Endothelial cell of umbilical vein (primary cell): ENCODE results near the gene FAM124B. TPM values are rescaled to one million over a fixed set of nuclear protein-coding genes. Genes with fewer than 3 reads are reported as not detected.
A peak's percentile ranks its signal among the peaks of the same experiment; 100 is the strongest.

ENCODE experiments used
- BruUV-seq: library from RNA; stranded (reverse); fragments of 400-500 nt; replicated peaks from 2 replicates; lab custom pipeline; 2021; lab: Mats Ljungman, UMichigan
- CTCF ChIA-PET: fragments of 300-600, 350-600 bp; sonication (Branson Sonifier 250); formaldehyde crosslinking; loops from one replicate; lab custom pipeline; 2021; ENCODE audit warnings: antibody characterized with exemption, inconsistent platforms; lab: Charles Lee
- POLR2A ChIA-PET: fragments of 300-600, 350-600 bp; sonication (Branson Sonifier 250); formaldehyde crosslinking; loops from one replicate; lab custom pipeline; 2021; ENCODE audit warnings: antibody characterized with exemption, inconsistent platforms; lab: Charles Lee
- DNase-seq: peaks from one replicate; pipeline ENCODE4 v3.0.0-alpha.2; 2011; ENCODE audit warnings: low read depth, low spot score
- FAIRE-seq: peaks from 2 replicates; lab custom pipeline; 2011; peaks lifted over from hg19 to GRCh38; lab: Jason Lieb, UNC
- H2AFZ ChIP-seq: 2 replicates; pipeline ENCODE4 v1.6.0; 2012; ENCODE audit warnings: low read depth, low read length, control low read depth, inconsistent platforms
- H3K27ac ChIP-seq: 2 replicates; pipeline ENCODE4 v1.5.1; 2011; ENCODE audit warnings: low read depth, mild to moderate bottlenecking, control low read depth, low read length, moderate library complexity; ENCODE audit not compliant: insufficient read depth
- H3K27me3 ChIP-seq, 2 experiments: 2 replicates each; pipeline versions ENCODE4 v1.6.0 to v1.6.1; 2011; ENCODE audit warnings: low read length in 2 of 2, mixed read lengths in 1 of 2; ENCODE audit not compliant: control insufficient read depth in 2 of 2, insufficient read depth in 2 of 2
- H3K36me3 ChIP-seq, 2 experiments: 2 replicates in 1 of 2; 3 replicates in 1 of 2; pipeline ENCODE4 v1.5.1; 2011; ENCODE audit warnings: low read length in 2 of 2, mild to moderate bottlenecking in 1 of 2, moderate library complexity in 1 of 2; ENCODE audit not compliant: control insufficient read depth in 2 of 2, insufficient read depth in 2 of 2; ENCODE audit errors: extremely low read depth in 1 of 2
- H3K4me1 ChIP-seq: 3 replicates; pipeline ENCODE4 v1.5.1; 2011; ENCODE audit warnings: mild to moderate bottlenecking, low read length; ENCODE audit not compliant: control insufficient read depth, insufficient read depth; ENCODE audit errors: extremely low read depth
- H3K4me2 ChIP-seq: 2 replicates; pipeline ENCODE4 v1.6.1; 2011; ENCODE audit warnings: low read length, control low read depth, mixed read lengths; ENCODE audit not compliant: insufficient read depth
- H3K4me3 ChIP-seq, 3 experiments: fragments of 200-600 bp in 1 of 3; sonication (generic), shearing (Covaris generic) in 1 of 3; replicated peaks in 1 of 3; 2 replicates each; pipeline ENCODE4 v1.5.1; 2011 to 2016; ENCODE audit warnings: control low read depth in 3 of 3, low read length in 3 of 3, mild to moderate bottlenecking in 2 of 3, inconsistent platforms in 1 of 3, low read depth in 1 of 3, moderate library complexity in 1 of 3; ENCODE audit not compliant: insufficient read depth in 1 of 3
- H3K79me2 ChIP-seq: 2 replicates; pipeline ENCODE4 v1.6.0; 2012; ENCODE audit warnings: low read length, inconsistent platforms; ENCODE audit not compliant: control insufficient read depth, insufficient read depth
- H3K9ac ChIP-seq: replicated peaks from 2 replicates; pipeline ENCODE3; 2011; ENCODE audit warnings: low read length, control low read depth; ENCODE audit not compliant: insufficient read depth; ENCODE audit errors: extremely low read depth
- H3K9me1 ChIP-seq: replicated peaks from 3 replicates; pipeline ENCODE4 v1.6.0; 2011; ENCODE audit warnings: mild to moderate bottlenecking, low read length; ENCODE audit not compliant: control insufficient read depth, insufficient read depth; ENCODE audit errors: extremely low read depth
- H3K9me3 ChIP-seq: replicated peaks from 2 replicates; pipeline ENCODE4 v1.5.1; 2012; ENCODE audit warnings: low read length, inconsistent platforms; ENCODE audit not compliant: control insufficient read depth, insufficient read depth
- H4K20me1 ChIP-seq: replicated peaks from 2 replicates; pipeline ENCODE3; 2011; ENCODE audit warnings: mild to moderate bottlenecking, low read length; ENCODE audit not compliant: control insufficient read depth, insufficient read depth; ENCODE audit errors: extremely low read depth
- CTCF ChIP-seq, 2 donors: IDR thresholded peaks; 1 replicate in 1 of 2; 2 replicates in 1 of 2; pipeline ENCODE4 v1.5.1; 2011; ENCODE audit warnings: low read length in 2 of 2, mild to moderate bottlenecking in 2 of 2, moderate library complexity in 2 of 2, control low read depth in 1 of 2, inconsistent platforms in 1 of 2, low read depth in 1 of 2; ENCODE audit not compliant: insufficient read depth in 1 of 2; ENCODE audit errors: extremely low read depth in 1 of 2
- EZH2 ChIP-seq: IDR thresholded peaks from 2 replicates; pipeline ENCODE4 v1.6.1; 2012; ENCODE audit warnings: borderline replicate concordance, low read depth, mild to moderate bottlenecking, moderate library complexity, low read length, inconsistent platforms; ENCODE audit not compliant: severe bottlenecking
- FOS ChIP-seq: IDR thresholded peaks from 2 replicates; pipeline ENCODE4 v1.6.1; 2011; ENCODE audit warnings: mild to moderate bottlenecking, low read length, moderate library complexity, borderline replicate concordance; ENCODE audit not compliant: insufficient read depth
- GATA2 ChIP-seq: IDR thresholded peaks from 2 replicates; pipeline ENCODE4 v1.7.0; 2011; ENCODE audit warnings: low read depth, mild to moderate bottlenecking, moderate library complexity, mixed read lengths, low read length; ENCODE audit not compliant: insufficient read length, insufficient read depth
- JUN ChIP-seq: IDR thresholded peaks from 2 replicates; pipeline ENCODE4 v1.6.1; 2011; ENCODE audit warnings: borderline replicate concordance, low read depth; ENCODE audit not compliant: insufficient read length, insufficient read depth
- MYC ChIP-seq: IDR thresholded peaks from one replicate; pipeline ENCODE4 v1.6.1; 2011; ENCODE audit warnings: mild to moderate bottlenecking, low read depth, low read length
- POLR2A ChIP-seq: IDR thresholded peaks from 2 replicates; pipeline ENCODE4 v1.6.1; 2012; ENCODE audit warnings: low read depth, mild to moderate bottlenecking, control low read depth, low read length
- POLR2AphosphoS5 ChIP-seq: IDR thresholded peaks from 2 replicates; pipeline ENCODE4 v1.6.1; 2012; ENCODE audit warnings: low read depth, mild to moderate bottlenecking, control low read depth, low read length, moderate library complexity; ENCODE audit not compliant: insufficient read depth
- dilution Hi-C: fragments of 300-500 bp; cut with MboI; formaldehyde crosslinking; loops from one replicate; pipeline ENCODE4 v1.15.0; 2019; ENCODE audit warnings: low sequenced_read_pairs; ENCODE audit not compliant: extremely low pct_ligation_motif_present
- intact Hi-C: fragments of 100-400 bp; cut with micrococcal nuclease; formaldehyde crosslinking; loops from one replicate; pipeline ENCODE4 v1.10.0; 2022
- polyA plus RNA-seq, 4 experiments: library from polyadenylated mRNA; depleted of rRNA in 3 of 4; stranded (reverse) in 3 of 4; unstranded in 1 of 4; fragments of >200 nt; gene quantifications; 2 replicates each; pipeline versions ENCODE4 v1.2.1 to v1.2.3, GENCODE V29; 2011 to 2012; ENCODE audit warnings: missing spikeins in 1 of 4
- total RNA-seq: library from RNA; stranded (reverse); gene quantifications from 2 replicates; pipeline ENCODE4 v1.2.3, GENCODE V29; 2021
- TF ChIP-seq, protein P1 (sequence below): IDR thresholded peaks from 2 replicates; pipeline ENCODE4 v1.6.1; 2011; ENCODE audit not compliant: insufficient read depth, insufficient read length

FAM124B gene
- total and polyA plus RNA-seq, 2 donors (not counting 3 experiments of a cell fraction or from before 2014, with no cell fraction given): 82.0 to 119 TPM

- Histone ChIP-seq H3K4me3 (no peak overlapping the region), H3K36me3 (no peaks in the 10 kb centered on the region), H3K79me2 (no peaks in the 10 kb centered on the region), H3K9me1 (no peaks in the 10 kb centered on the region), H3K9ac (no peak overlapping the region), H3K27me3 (no peaks in the 10 kb centered on the region), H3K9me3 (no peaks in the 10 kb centered on the region), H3K4me1 (no peaks in the 10 kb centered on the region), H3K27ac (no peak overlapping the region), H4K20me1 (no peaks in the 10 kb centered on the region), H2AFZ (no peak overlapping the region), H3K4me2 (no peak overlapping the region)
- ChIA-PET CTCF (interaction anchor here (0.6 to 1.0 kb wide), 2 partner anchors 15 to 31 kb away, joined by 3 read pairs; no protein-coding TSS in a partner anchor), POLR2A (no interaction called here)
- intact Hi-C loops: no loop called here
- BruUV-seq: no TSS peak
- DNase-seq: peak; percentile 41
- TF ChIP-seq POLR2AphosphoS5: no peak
- no peak for TF ChIP-seq MYC
- no peak for TF ChIP-seq CTCF (IDR thresholded peaks at IDR 0.05; ENCODE audit: extremely low read depth in 1 of 2, insufficient read depth in 1 of 2, low read depth in 1 of 2, low read length in 2 of 2)
- TF ChIP-seq GATA2: no peak
- TF ChIP-seq, protein P1, sequence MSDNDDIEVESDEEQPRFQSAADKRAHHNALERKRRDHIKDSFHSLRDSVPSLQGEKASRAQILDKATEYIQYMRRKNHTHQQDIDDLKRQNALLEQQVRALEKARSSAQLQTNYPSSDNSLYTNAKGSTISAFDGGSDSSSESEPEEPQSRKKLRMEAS: no peak
- no peak for TF ChIP-seq EZH2
- TF ChIP-seq FOS: no peak
- TF ChIP-seq POLR2A: no peak
- TF ChIP-seq JUN: no peak
- dilution Hi-C loops: no loop called here
- no peak for FAIRE-seq
Measured at GRCh38 chr2:224428787-224429440, 27.0 kb upstream of the FAM124B start.
